Measurements from ENCODE around the gene SCNN1G.
"Not testable (repeated sequence)": the region's sequence is repeated elsewhere in the genome, so short reads cannot be mapped to it uniquely, and the experiment has no call there.

Gene SCNN1G

GRCh38 chr16:23141500-23141899 lies 41.0 kb upstream of the SCNN1G start:
- TF ChIP-seq CTCF (conservative IDR thresholded peaks at IDR 0.05): no peak
- H3K27ac ChIP-seq: no peak overlapping the region

GRCh38 chr16:23141959-23142740 lies 40.4 kb upstream of the SCNN1G start:
- H3K27ac ChIP-seq: no peak overlapping the region
- no peak for TF ChIP-seq CTCF (conservative IDR thresholded peaks at IDR 0.05)

GRCh38 chr16:23143391-23143790 lies 39.2 kb upstream of the SCNN1G start:
- no peak for TF ChIP-seq CTCF (conservative IDR thresholded peaks at IDR 0.05)
- H3K27ac ChIP-seq: no peak overlapping the region; the same call in 1 of the 2 replicates

- not testable (repeated sequence) for H3K27ac ChIP-seq
These were observed 38.2 kb upstream of the SCNN1G start for GRCh38 chr16:23144393-23144792.

GRCh38 chr16:23145186-23145585 lies 37.4 kb upstream of the SCNN1G start:
- no peak for TF ChIP-seq CTCF (conservative IDR thresholded peaks at IDR 0.05)
- H3K27ac ChIP-seq: peak overlapping the region; percentile 18; the same call in 1 of the 2 replicates

- no peak for TF ChIP-seq CTCF (conservative IDR thresholded peaks at IDR 0.05)
- H3K27ac ChIP-seq: peak overlapping the region; percentile 18; the same call in 1 of the 2 replicates
These were observed 36.9 kb upstream of the SCNN1G start for GRCh38 chr16:23145608-23146007.

GRCh38 chr16:23146877-23147601 lies 35.5 kb upstream of the SCNN1G start:
- no peak for TF ChIP-seq CTCF (conservative IDR thresholded peaks at IDR 0.05)
- peak overlapping the region; percentile 86; the same call in 1 of the 2 replicates for H3K27ac ChIP-seq

- H3K27ac ChIP-seq: peak overlapping the region; percentile 86
- TF ChIP-seq CTCF (conservative IDR thresholded peaks at IDR 0.05): no peak
These were observed 34.9 kb upstream of the SCNN1G start for GRCh38 chr16:23147666-23148065.
